Progenitor cell of endocrine pancreas (in vitro differentiated cells): Measurements from ENCODE around the gene ADAM12. TPM values are rescaled to one million over a fixed set of nuclear protein-coding genes. Genes with fewer than 3 reads are reported as not detected.

Source experiments
- DNase-seq: peaks from one replicate; pipeline ENCODE4 v3.0.0; 2021; ENCODE audit warnings: low spot score; ENCODE audit not compliant: unreplicated experiment
- H3K27ac Mint-ChIP-seq: 2 replicates; pipeline ENCODE4 v1.8.0; 2021; ENCODE audit warnings: mild to moderate bottlenecking, moderate library complexity, mixed read lengths
- H3K27me3 Mint-ChIP-seq: 2 replicates; pipeline ENCODE4 v1.8.0; 2021; ENCODE audit warnings: mixed read lengths
- H3K36me3 Mint-ChIP-seq: 2 replicates; pipeline ENCODE4 v1.8.0; 2022; ENCODE audit warnings: mixed read lengths; ENCODE audit not compliant: insufficient read depth
- H3K4me1 Mint-ChIP-seq: 2 replicates; pipeline ENCODE4 v1.8.0; 2021; ENCODE audit warnings: low read depth, mixed read lengths
- H3K4me3 Mint-ChIP-seq: 2 replicates; pipeline ENCODE4 v1.8.0; 2021; ENCODE audit warnings: low read depth, mild to moderate bottlenecking, moderate library complexity, mixed read lengths
- H3K9me3 Mint-ChIP-seq: 2 replicates; pipeline ENCODE4 v1.8.0; 2021; ENCODE audit warnings: low read depth, mixed read lengths
- total RNA-seq: library from RNA; stranded (reverse); gene quantifications from 2 replicates; pipeline ENCODE4 v1.2.1, GENCODE V29; 2021
- TF ChIP-seq, protein P1 (sequence below): fragments of 200-600 bp; sonication (generic); IDR thresholded peaks from one replicate; pipeline ENCODE4 v1.5.0; 2021; ENCODE audit warnings: antibody characterized with exemption, mild to moderate bottlenecking; ENCODE audit not compliant: unreplicated experiment

ADAM12 gene
- total RNA-seq, 1 donor from 2014 or later, result 1.8 TPM

DNA sequence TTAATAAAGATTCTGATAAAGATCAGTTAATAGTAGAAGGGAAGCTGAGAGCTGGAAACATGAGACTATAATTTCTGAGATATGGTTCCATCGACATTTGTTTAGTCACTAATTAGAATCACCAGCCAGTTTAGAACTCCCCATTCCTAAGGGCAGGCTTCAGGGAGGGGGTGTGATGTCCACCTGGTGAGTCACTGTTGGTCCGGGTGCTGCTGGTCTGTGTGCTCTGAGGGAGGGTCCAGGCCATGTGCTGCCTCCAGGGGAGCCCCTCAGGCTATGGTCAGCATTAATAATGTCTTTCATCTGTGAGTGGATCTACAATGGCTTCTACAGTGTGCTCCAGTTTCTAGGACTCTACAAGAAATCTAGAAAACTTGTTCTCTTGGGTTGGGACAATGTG is 115.8 kb downstream of the ADAM12 start:
- Mint-ChIP-seq H3K4me3 (no peak overlapping the region), H3K9me3 (no peaks in the 10 kb centered on the region), H3K4me1 (no peaks in the 10 kb centered on the region), H3K36me3 (no peaks in the 10 kb centered on the region), H3K27me3 (peaks cover 13% of the 10 kb centered on the region), H3K27ac (no peak overlapping the region)
- DNase-seq, result no peak
- TF ChIP-seq, protein P1, sequence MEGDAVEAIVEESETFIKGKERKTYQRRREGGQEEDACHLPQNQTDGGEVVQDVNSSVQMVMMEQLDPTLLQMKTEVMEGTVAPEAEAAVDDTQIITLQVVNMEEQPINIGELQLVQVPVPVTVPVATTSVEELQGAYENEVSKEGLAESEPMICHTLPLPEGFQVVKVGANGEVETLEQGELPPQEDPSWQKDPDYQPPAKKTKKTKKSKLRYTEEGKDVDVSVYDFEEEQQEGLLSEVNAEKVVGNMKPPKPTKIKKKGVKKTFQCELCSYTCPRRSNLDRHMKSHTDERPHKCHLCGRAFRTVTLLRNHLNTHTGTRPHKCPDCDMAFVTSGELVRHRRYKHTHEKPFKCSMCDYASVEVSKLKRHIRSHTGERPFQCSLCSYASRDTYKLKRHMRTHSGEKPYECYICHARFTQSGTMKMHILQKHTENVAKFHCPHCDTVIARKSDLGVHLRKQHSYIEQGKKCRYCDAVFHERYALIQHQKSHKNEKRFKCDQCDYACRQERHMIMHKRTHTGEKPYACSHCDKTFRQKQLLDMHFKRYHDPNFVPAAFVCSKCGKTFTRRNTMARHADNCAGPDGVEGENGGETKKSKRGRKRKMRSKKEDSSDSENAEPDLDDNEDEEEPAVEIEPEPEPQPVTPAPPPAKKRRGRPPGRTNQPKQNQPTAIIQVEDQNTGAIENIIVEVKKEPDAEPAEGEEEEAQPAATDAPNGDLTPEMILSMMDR, result no peak

DNA sequence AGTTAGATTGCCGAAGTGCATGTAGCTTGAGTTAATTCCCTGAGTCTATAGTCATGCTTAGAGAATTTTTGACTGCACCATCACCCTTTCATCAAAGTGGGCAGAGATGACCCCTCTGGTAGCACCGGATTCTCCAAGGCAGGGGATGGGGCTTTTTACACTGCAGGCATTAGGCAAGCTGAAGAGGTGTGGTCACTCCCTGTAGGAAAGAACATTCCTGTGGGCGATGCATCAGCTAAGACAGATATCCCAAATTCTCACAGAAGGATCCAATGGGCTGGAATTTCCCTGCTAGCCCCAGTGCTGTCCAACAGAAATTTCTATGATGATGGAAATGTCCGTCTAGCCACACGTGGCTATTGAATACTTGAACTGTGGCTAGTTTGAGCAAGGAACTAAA is 118.2 kb downstream of the ADAM12 start:
- Mint-ChIP-seq H3K9me3 (peaks cover 15% of the 10 kb centered on the region), H3K4me1 (no peaks in the 10 kb centered on the region), H3K4me3 (no peak overlapping the region), H3K27me3 (peaks cover 13% of the 10 kb centered on the region), H3K27ac (no peak overlapping the region), H3K36me3 (peaks cover 2% of the 10 kb centered on the region)
- no peak for DNase-seq
- TF ChIP-seq, protein P1, result no peak

DNA sequence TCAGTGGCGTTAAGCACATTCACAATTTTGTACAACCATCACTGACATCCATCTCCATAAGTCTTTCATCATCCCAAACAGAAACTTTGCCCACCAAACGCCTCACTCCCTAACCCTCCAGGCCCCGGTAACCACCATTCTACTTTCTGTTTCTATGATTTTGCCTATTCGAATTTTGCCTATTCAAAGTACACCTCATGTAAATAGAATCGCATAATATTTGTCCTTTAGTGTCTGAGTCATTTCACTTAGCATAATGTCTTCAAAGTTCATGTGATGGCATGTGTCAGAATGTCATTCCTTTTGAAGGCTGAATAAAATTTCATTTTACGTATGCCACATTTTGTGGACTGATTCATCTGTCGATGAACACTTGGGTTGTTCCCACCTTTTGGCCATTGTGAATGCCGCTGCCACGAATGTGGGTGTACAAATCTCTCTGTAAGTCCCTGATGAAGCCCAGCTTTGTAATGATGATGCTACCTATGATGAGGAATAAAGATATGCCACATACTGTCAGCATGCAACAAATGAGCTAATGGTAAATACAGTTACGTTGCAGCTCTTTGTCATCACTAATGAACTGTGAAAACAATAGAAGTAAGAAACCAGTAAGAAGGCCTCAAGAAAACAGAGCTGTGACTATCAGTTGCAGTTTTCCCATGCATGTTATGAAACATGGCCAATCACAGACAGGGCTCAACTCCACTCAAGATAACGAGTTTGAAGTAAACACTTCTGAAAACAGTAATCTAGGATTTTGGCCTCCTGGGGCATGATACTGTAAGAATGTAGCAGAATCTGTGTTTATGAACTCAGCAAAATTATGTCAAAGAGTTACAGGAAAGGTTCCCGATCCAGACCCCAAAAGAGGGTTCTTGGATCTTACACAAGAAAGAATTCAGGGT is 120.0 kb downstream of the ADAM12 start:
- TF ChIP-seq, protein P1, result no peak
- no peak for DNase-seq
- peaks cover 24% of the 10 kb centered on the region for H3K27me3 Mint-ChIP-seq
- no peak overlapping the region for H3K4me3 Mint-ChIP-seq
- no peaks in the 10 kb centered on the region for H3K4me1 Mint-ChIP-seq
- H3K36me3 Mint-ChIP-seq, result peaks cover 2% of the 10 kb centered on the region
- H3K9me3 Mint-ChIP-seq, result peaks cover 15% of the 10 kb centered on the region
- H3K27ac Mint-ChIP-seq, result no peak overlapping the region

DNA sequence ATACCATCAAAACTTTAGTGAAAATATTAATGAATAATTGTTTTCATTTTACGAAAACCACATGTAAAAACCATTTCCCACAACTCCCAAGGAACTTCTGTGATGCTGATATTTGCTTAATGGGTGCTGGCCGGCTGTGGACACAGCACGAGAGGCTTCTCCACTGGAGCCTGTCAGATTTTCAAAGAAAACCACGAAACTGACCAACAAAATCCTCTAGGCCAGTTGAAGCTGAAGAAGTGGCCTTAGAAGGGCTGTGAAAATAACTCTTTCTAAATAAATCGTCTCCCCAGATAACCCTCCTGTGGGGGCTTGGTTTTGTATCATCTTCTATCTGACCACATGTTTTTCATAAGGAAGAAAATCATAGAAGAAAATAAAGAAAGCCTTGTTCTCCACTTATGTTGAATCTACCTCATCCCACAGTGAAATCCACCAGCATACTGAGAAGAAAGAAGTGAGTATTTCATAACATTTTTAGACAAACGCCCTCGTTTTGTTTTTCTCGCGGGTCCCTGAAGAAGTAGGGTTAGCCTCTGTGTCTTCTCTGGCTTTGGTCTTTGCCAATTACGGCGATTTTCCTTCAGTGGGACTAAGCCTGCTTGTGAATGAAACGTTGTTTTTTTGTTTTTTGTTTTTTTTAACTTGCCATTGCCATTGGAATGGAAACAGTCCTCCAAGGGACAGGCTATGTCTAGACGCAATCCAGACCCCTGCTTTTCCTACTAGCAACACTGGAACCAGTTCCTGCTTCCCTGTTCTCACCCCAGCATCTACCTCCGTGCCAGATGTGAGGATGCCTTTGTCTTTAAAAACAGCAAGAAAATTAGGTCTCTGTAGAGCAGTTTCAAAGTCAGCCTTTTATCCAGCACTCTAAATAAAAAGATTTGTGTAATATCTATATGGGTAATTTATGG is 123.9 kb downstream of the ADAM12 start:
- Mint-ChIP-seq H3K4me1 (no peaks in the 10 kb centered on the region), H3K27ac (no peak overlapping the region), H3K9me3 (peaks cover 15% of the 10 kb centered on the region), H3K4me3 (no peak overlapping the region), H3K36me3 (peaks cover 2% of the 10 kb centered on the region), H3K27me3 (peaks cover 33% of the 10 kb centered on the region)
- no peak for DNase-seq
- TF ChIP-seq, protein P1, result no peak

DNA sequence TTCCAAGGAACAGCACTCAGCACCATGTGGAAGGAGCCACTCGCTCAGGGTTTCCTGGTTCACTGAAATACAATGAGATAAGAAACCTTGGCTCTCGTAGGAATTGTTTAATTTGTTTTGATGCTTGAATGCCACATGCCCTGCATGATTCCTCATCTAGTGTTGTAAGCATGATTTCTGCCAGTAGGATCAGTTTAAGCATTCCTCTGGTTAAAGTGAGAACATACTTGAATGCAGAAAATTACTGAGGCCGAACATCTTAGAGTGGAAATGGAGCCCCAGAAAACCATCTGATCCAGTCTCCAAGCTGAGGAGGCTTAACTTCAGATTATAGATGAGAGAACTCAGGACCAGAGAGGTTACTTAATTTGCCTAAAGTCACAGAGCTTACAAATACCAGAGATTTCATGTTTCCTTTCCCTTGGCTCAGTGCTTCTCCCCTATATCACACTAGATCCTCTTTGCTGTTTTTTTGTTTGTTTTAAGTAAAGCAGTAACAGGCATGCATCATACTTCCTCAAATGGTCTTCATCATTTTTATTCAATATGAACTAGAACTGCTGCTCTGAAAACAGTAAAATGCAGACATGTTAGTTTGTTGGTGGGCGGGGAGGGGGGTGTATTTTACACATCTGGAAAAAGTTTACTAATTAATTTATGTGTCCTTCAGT is 125.1 kb downstream of the ADAM12 start:
- no peak overlapping the region for H3K27ac Mint-ChIP-seq
- no peaks in the 10 kb centered on the region for H3K4me1 Mint-ChIP-seq
- peaks cover 15% of the 10 kb centered on the region for H3K9me3 Mint-ChIP-seq
- TF ChIP-seq, protein P1, result no peak
- peaks cover 2% of the 10 kb centered on the region for H3K36me3 Mint-ChIP-seq
- no peak overlapping the region for H3K4me3 Mint-ChIP-seq
- peaks cover 36% of the 10 kb centered on the region for H3K27me3 Mint-ChIP-seq
- no peak for DNase-seq
